ENCODE measurements around the gene ILDR2. TPM values are rescaled to one million over a fixed set of nuclear protein-coding genes. Genes with fewer than 3 reads are reported as not detected.

Gene ILDR2
- total RNA-seq, 4 donors from 2014 or later, result 5.3 to 13.7 (median 9.4) TPM

DNA sequence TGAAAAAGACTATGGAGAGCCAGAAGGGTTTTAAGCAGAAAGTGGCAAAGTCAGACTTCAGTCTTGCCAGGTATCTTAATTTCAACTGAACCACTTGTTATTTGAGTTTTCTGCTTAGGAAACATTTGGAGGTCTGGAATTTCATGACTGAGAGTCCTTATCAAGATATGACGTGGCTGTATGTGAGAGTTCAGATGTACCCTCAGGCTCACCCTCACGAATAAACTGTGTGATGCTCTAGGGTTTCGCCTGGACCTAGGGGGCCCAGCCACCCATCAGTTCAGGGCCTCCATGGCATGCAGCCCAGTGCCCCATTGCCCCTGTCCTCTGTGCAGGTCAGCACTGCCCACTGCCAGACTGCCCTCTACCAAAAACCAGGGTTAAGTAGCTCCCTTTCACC lies 68.7 kb downstream of the ILDR2 start:
- no peak overlapping the region for H3K27ac ChIP-seq (replicated peaks in 1 of 4)

DNA sequence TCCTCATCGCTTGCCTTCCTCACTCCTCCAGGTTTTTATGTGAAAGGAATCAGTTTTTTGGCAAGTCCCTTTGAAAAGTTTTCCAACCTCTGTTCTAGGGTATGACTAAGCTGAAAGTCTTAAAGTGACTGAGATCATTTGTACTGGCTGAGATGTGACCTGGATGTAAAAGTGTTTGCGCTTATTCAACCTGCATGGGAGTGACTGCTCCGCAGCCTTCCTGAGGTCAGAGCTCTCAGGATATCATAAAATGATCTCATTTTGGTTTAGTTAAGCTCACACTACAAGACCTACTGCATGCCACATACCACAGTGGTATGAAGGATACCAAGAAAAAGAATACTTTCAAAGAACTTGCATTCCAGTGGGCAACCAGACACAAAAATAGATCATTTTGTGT lies 69.4 kb downstream of the ILDR2 start:
- Histone ChIP-seq H3K4me1 (peaks cover 0 to 6% (median 2%) of the 10 kb centered on the region in 4 donors), H3K36me3 (no peaks in the 10 kb centered on the region), H3K27ac (replicated peaks in 1 of 4) (no peak overlapping the region), H3K9me3 (no peaks in the 10 kb centered on the region), H3K27me3 (no peaks in the 10 kb centered on the region), H3K4me3 (no peak overlapping the region)
- 80% methylated on average over 3 of the region's 3 CpGs for WGBS
- TF ChIP-seq, protein P1, sequence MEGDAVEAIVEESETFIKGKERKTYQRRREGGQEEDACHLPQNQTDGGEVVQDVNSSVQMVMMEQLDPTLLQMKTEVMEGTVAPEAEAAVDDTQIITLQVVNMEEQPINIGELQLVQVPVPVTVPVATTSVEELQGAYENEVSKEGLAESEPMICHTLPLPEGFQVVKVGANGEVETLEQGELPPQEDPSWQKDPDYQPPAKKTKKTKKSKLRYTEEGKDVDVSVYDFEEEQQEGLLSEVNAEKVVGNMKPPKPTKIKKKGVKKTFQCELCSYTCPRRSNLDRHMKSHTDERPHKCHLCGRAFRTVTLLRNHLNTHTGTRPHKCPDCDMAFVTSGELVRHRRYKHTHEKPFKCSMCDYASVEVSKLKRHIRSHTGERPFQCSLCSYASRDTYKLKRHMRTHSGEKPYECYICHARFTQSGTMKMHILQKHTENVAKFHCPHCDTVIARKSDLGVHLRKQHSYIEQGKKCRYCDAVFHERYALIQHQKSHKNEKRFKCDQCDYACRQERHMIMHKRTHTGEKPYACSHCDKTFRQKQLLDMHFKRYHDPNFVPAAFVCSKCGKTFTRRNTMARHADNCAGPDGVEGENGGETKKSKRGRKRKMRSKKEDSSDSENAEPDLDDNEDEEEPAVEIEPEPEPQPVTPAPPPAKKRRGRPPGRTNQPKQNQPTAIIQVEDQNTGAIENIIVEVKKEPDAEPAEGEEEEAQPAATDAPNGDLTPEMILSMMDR (IDR thresholded peaks at IDR 0.05), result no peak
- TF ChIP-seq EP300 (IDR thresholded peaks at IDR 0.05), result no peak
- no peak for TF ChIP-seq POLR2A (IDR thresholded peaks at IDR 0.05; ENCODE audit: low read depth)
- TF ChIP-seq POLR2AphosphoS5 (IDR thresholded peaks at IDR 0.05), result no peak
- intact Hi-C loops (cut with DNase I), result loop anchor here (10.0 kb wide), 2 partner anchors 539 to 629 kb away; no protein-coding TSS in a partner anchor
- no peak for DNase-seq (ENCODE audit: extremely low spot score)

More for the DNA sequence above, 68.7 kb downstream of the ILDR2 start:
- Histone ChIP-seq H3K27me3 (no peaks in the 10 kb centered on the region), H3K9me3 (no peaks in the 10 kb centered on the region), H3K4me1 (no peaks in the 10 kb centered on the region), H3K36me3 (no peaks in the 10 kb centered on the region), H3K4me3 (no peak overlapping the region)
- intact Hi-C loops (cut with DNase I), result loop anchor here (10.0 kb wide), 2 partner anchors 538 to 628 kb away; no protein-coding TSS in a partner anchor
- TF ChIP-seq EP300 (IDR thresholded peaks at IDR 0.05) (no peak), POLR2AphosphoS5 (IDR thresholded peaks at IDR 0.05) (no peak), POLR2A (IDR thresholded peaks at IDR 0.05; ENCODE audit: low read depth) (no peak)
- TF ChIP-seq, protein P1 (IDR thresholded peaks at IDR 0.05), result no peak
- DNase-seq (ENCODE audit: extremely low spot score), result no peak
- 85% methylated on average over 3 of the region's 3 CpGs for WGBS

DNA sequence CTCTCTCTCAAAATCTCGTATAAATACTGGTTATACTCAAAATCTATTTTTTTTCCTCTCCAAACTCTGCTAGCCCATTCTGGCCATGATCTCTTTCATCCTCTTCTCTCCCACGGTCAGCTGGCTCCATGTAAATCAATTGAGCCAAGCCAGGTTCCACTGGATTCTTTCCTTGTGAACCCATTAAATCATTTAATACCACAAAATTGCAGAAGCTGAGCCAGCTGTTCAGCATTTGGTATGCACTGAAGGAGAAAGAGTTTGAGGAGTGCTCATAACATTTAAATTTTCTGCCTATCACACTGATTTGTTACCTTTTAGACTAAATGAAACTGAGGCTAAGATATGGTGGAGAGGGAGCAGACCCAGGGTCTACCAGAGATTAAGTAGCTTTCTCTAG lies 70.2 kb downstream of the ILDR2 start:
- Histone ChIP-seq H3K36me3 (no peaks in the 10 kb centered on the region), H3K27me3 (no peaks in the 10 kb centered on the region), H3K4me3 (no peak overlapping the region), H3K27ac (replicated peaks in 1 of 4) (no peak overlapping the region), H3K9me3 (no peaks in the 10 kb centered on the region), H3K4me1 (peaks cover 0 to 8% (median 2%) of the 10 kb centered on the region in 4 donors)
- 56% methylated on average over 2 of the region's 2 CpGs for WGBS
- TF ChIP-seq POLR2A (IDR thresholded peaks at IDR 0.05; ENCODE audit: low read depth) (no peak), EP300 (IDR thresholded peaks at IDR 0.05) (no peak), POLR2AphosphoS5 (IDR thresholded peaks at IDR 0.05) (no peak)
- TF ChIP-seq, protein P1 (IDR thresholded peaks at IDR 0.05), result no peak
- no peak for DNase-seq (ENCODE audit: extremely low spot score)
- intact Hi-C loops (cut with DNase I), result loop anchor here (10.0 kb wide), 2 partner anchors 540 to 630 kb away; no protein-coding TSS in a partner anchor

DNA sequence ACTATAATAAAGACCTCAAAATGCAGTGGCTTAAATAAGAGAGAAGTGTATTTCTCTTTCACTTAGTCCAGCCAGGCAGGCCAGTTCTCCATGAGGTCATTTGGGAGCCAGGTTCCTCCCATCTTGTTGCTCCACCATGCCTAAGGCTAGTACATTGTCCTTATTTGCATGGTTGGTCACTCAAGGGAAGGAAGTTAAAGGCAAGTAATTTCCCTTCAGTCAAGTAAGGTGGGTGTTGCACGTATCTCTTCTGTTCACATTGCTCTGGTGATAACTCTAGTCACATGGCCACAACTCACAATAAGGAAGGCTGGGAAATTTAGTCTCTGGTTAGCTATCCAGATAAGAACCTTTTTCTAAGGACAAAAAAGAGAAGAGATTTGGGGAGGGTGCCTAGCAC lies 72.1 kb downstream of the ILDR2 start:
- no peak for DNase-seq (ENCODE audit: extremely low spot score)
- Histone ChIP-seq H3K36me3 (no peaks in the 10 kb centered on the region), H3K9me3 (no peaks in the 10 kb centered on the region), H3K4me3 (no peak overlapping the region), H3K27me3 (no peaks in the 10 kb centered on the region), H3K27ac (replicated peaks in 1 of 4) (no peak overlapping the region), H3K4me1 (peaks cover 0 to 8% (median 2%) of the 10 kb centered on the region in 4 donors)
- TF ChIP-seq POLR2AphosphoS5 (IDR thresholded peaks at IDR 0.05), result no peak
- WGBS, result 58% methylated on average over 1 of the region's 1 CpG
- intact Hi-C loops (cut with DNase I), result loop anchor here (10.0 kb wide), 2 partner anchors 542 to 632 kb away; no protein-coding TSS in a partner anchor

DNA sequence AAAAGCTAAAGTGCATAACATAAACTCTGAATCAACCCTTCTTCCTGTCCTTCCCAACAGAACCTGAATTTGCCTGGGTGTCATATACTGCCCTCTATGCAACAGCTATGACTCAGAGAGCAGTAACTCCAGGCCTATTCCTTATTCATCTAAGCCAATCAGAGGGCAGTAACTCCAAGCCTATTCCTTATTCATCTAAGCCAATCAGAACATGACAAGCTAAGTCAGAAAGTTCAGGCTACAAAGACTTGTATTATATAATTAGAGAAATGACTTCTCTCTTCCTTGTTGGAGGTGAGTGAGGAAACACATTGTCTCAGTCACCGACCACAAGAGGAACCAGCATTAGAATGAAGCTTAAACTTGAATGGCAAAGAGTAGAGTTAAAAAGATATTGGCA lies 73.1 kb downstream of the ILDR2 start:
- Histone ChIP-seq H3K4me1 (peaks cover 0 to 8% (median 2%) of the 10 kb centered on the region in 4 donors), H3K27me3 (no peaks in the 10 kb centered on the region), H3K9me3 (peaks cover 0 to 5% (median 0%) of the 10 kb centered on the region in 4 donors), H3K36me3 (no peaks in the 10 kb centered on the region), H3K27ac (replicated peaks in 1 of 4) (no peak overlapping the region), H3K4me3 (no peak overlapping the region)
- TF ChIP-seq EP300 (IDR thresholded peaks at IDR 0.05) (no peak), POLR2A (IDR thresholded peaks at IDR 0.05; ENCODE audit: low read depth) (no peak), POLR2AphosphoS5 (IDR thresholded peaks at IDR 0.05) (no peak)
- TF ChIP-seq, protein P1 (IDR thresholded peaks at IDR 0.05), result no peak
- WGBS, result 92% methylated on average over 1 of the region's 1 CpG
- no peak for DNase-seq (ENCODE audit: extremely low spot score)
- intact Hi-C loops (cut with DNase I), result loop anchor here (10.0 kb wide), 2 partner anchors 543 to 633 kb away; no protein-coding TSS in a partner anchor

All from esophagus muscularis mucosa (tissue), 4 donors.